OCI-LY7 (cell line): Measurements from ENCODE around the gene COQ10A. TPM values are rescaled to one million over a fixed set of nuclear protein-coding genes. Genes with fewer than 3 reads are reported as not detected.
"Not testable (repeated sequence)": the region's sequence is repeated elsewhere in the genome, so short reads cannot be mapped to it uniquely, and the experiment has no call there.

ENCODE experiments used
- BruUV-seq: library from RNA; stranded (reverse); fragments of 400-500 nt; replicated peaks from 2 replicates; lab custom pipeline; 2021; lab: Mats Ljungman, UMichigan
- CTCF ChIA-PET: fragments of 300-600 bp; sonication (Branson Sonifier 250); formaldehyde crosslinking; loops from one replicate; lab custom pipeline; 2022; ENCODE audit warnings: antibody characterized with exemption; ENCODE audit not compliant: unreplicated experiment; lab: Charles Lee
- POLR2A ChIA-PET: fragments of 300-600 bp; sonication (Branson Sonifier 250); formaldehyde crosslinking; loops from one replicate; lab custom pipeline; 2022; ENCODE audit warnings: antibody characterized with exemption; lab: Charles Lee
- DNase-seq: peaks from one replicate; pipeline ENCODE4 v3.0.0-alpha.2; 2015; ENCODE audit warnings: low spot score
- H2AFZ ChIP-seq: fragments of 200-600 bp; sonication (generic), shearing (Covaris generic); 2 replicates; pipeline ENCODE4 v1.6.1; 2014; ENCODE audit warnings: mild to moderate bottlenecking, antibody characterized with exemption, low read length, moderate library complexity
- H3K27ac ChIP-seq: fragments of 200-600 bp; sonication (generic); 2 replicates; pipeline ENCODE4 v1.5.1; 2014; ENCODE audit warnings: mixed run types, low read depth, mild to moderate bottlenecking, moderate library complexity, low read length, inconsistent platforms; ENCODE audit not compliant: poor library complexity, severe bottlenecking
- H3K36me3 ChIP-seq: fragments of 200-600 bp; sonication (generic); 2 replicates; pipeline ENCODE4 v1.6.1; 2014; ENCODE audit warnings: mild to moderate bottlenecking, antibody characterized with exemption, low read length, moderate library complexity, mixed read lengths; ENCODE audit not compliant: insufficient read depth
- H3K4me1 ChIP-seq: fragments of 200-600 bp; sonication (generic); 2 replicates; pipeline ENCODE4 v1.5.1; 2014; ENCODE audit warnings: mild to moderate bottlenecking, low read length; ENCODE audit not compliant: insufficient read depth, poor library complexity, severe bottlenecking
- H3K4me2 ChIP-seq: fragments of 200-600 bp; sonication (generic); 2 replicates; pipeline ENCODE4 v1.6.1; 2014; ENCODE audit warnings: mild to moderate bottlenecking, low read length
- H3K4me3 ChIP-seq: fragments of 200-600 bp; sonication (generic); 2 replicates; pipeline ENCODE4 v1.5.1; 2014; ENCODE audit warnings: mild to moderate bottlenecking, low read depth, low read length; ENCODE audit not compliant: poor library complexity, severe bottlenecking
- H3K79me2 ChIP-seq: fragments of 200-600 bp; sonication (generic); 2 replicates; pipeline ENCODE4 v1.6.1; 2016; ENCODE audit warnings: low read depth, mild to moderate bottlenecking, low read length, moderate library complexity, mixed read lengths; ENCODE audit not compliant: insufficient read depth
- H3K9me2 ChIP-seq: fragments of 200-600 bp; sonication (generic); 2 replicates; pipeline ENCODE4 v1.6.1; 2016; ENCODE audit warnings: mild to moderate bottlenecking, low read length, mixed read lengths; ENCODE audit not compliant: insufficient read depth
- H3K9me3 ChIP-seq: fragments of 200-600 bp; sonication (generic); 2 replicates; pipeline ENCODE4 v1.6.1; 2014; ENCODE audit warnings: mild to moderate bottlenecking, mixed run types, low read length, mixed read lengths
- H4K20me1 ChIP-seq: fragments of 200-600 bp; sonication (generic); 2 replicates; pipeline ENCODE4 v1.6.1; 2014; ENCODE audit warnings: mild to moderate bottlenecking, antibody characterized with exemption, low read length, moderate library complexity, mixed read lengths; ENCODE audit not compliant: insufficient read depth
- EZH2phosphoT487 ChIP-seq: fragments of 200-600 bp; sonication (generic); IDR thresholded peaks from 2 replicates; pipeline ENCODE4 v1.6.1; 2018; ENCODE audit warnings: low read depth, borderline replicate concordance, mild to moderate bottlenecking, mixed run types, antibody characterized with exemption, low read length, moderate library complexity, mixed read lengths
- intact Hi-C: fragments of 100-400 bp; cut with micrococcal nuclease; formaldehyde crosslinking; loops from one replicate; pipeline ENCODE4 v1.10.0; 2022; ENCODE audit not compliant: unreplicated experiment
- total RNA-seq, 2 experiments: library from RNA; depleted of rRNA in 1 of 2; stranded (reverse); fragments of >200 nt in 1 of 2; shearing (Covaris generic) in 1 of 2; gene quantifications; 2 replicates each; pipeline ENCODE4 v1.2.3, GENCODE V29; 2014 to 2022
- TF ChIP-seq, protein P1 (sequence below): fragments of 200-600 bp; sonication (generic); conservative IDR thresholded peaks from 2 replicates; pipeline ENCODE4 v1.5.1; 2014; ENCODE audit warnings: mild to moderate bottlenecking, antibody characterized with exemption, low read length, moderate library complexity, mixed read lengths

COQ10A gene
- total RNA-seq, 2 experiments from 2014 or later: 20.6 to 22.1 TPM

DNA sequence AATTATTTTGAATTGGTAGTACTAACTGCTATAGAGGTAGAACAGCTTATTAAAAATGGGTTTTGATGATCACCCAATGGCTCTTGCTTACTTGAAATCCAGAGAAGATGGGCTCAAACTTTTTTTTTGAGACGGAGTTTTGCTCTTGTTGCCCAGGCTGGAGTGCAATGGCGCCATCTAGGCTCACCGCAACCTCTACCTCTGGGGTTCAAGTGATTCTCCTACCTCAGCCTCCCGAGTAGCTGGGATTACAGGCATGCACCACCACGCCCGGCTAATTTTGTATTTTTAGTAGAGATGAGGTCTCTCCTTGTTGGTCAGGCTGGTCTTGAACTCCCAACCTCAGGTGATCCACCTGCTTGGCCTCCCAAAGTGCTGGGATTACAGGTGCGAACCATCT, 3.8 kb upstream of the COQ10A start:
- H4K20me1 ChIP-seq, H3K36me3 ChIP-seq, H3K9me3 ChIP-seq, H2AFZ ChIP-seq, H3K4me3 ChIP-seq, H3K79me2 ChIP-seq, H3K27ac ChIP-seq, H3K4me2 ChIP-seq, H3K9me2 ChIP-seq, CTCF ChIA-PET, DNase-seq, intact Hi-C loops, BruUV-seq: not testable (repeated sequence)
- H3K4me1 ChIP-seq: peaks cover 22% of the 10 kb centered on the region
- TF ChIP-seq, protein P1, sequence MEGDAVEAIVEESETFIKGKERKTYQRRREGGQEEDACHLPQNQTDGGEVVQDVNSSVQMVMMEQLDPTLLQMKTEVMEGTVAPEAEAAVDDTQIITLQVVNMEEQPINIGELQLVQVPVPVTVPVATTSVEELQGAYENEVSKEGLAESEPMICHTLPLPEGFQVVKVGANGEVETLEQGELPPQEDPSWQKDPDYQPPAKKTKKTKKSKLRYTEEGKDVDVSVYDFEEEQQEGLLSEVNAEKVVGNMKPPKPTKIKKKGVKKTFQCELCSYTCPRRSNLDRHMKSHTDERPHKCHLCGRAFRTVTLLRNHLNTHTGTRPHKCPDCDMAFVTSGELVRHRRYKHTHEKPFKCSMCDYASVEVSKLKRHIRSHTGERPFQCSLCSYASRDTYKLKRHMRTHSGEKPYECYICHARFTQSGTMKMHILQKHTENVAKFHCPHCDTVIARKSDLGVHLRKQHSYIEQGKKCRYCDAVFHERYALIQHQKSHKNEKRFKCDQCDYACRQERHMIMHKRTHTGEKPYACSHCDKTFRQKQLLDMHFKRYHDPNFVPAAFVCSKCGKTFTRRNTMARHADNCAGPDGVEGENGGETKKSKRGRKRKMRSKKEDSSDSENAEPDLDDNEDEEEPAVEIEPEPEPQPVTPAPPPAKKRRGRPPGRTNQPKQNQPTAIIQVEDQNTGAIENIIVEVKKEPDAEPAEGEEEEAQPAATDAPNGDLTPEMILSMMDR: peak; percentile 44; the same call in 1 of the 2 replicates
- POLR2A ChIA-PET: interaction anchor here (0.6 to 0.7 kb wide), 3 partner anchors 58 to 145 kb away, joined by 4 read pairs; no protein-coding TSS in a partner anchor

DNA sequence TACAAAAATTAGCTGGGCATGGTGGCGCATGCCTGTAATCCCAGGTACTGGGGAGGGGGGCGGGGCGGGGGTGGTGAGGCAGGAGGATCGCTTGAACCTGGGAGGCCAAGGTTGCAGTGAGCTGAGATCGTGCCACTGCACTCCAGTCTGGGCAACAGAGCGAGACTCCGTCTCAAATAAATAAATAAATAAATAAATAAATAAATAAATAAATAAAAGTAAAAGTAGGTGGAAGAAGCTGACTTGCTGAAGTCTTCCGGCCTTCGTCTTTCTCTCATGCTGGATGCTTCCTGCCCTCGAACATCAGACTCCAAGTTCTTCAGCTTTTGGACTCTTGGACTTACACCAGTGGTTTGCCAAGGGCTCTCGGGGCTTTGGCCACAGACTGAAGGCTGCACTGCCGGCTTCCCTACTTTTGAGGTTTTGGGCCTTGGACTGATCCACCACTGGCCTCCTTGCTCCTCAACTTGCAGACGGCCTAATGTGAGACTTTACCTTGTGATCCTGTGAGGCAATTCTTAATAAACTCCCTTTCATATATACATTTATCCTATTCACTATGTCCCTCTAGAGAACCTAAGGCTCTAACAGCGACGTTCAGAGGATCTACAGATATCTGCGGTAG, 562 bp upstream of the COQ10A start:
- Histone ChIP-seq H2AFZ (peak overlapping the region; percentile 42), H3K27ac (peak overlapping the region; percentile 62), H3K36me3 (peaks cover 15% of the 10 kb centered on the region), H3K4me2 (peak overlapping the region; percentile 72), H3K4me3 (peak overlapping the region; percentile 69), H3K4me1 (peaks cover 16% of the 10 kb centered on the region)
- DNase-seq, BruUV-seq, H3K9me3 ChIP-seq, H4K20me1 ChIP-seq, H3K9me2 ChIP-seq, H3K79me2 ChIP-seq, intact Hi-C loops: not testable (repeated sequence)
- CTCF ChIA-PET: interaction anchor here (0.6 kb wide), 1 partner anchor 9 kb away, joined by 3 read pairs; no protein-coding TSS in a partner anchor
- POLR2A ChIA-PET: interaction anchor here (0.6 to 1.5 kb wide), 2 partner anchors 44 to 199 kb away, joined by 3 to 7 read pairs; partner anchors contain the start of gene RNF41

DNA sequence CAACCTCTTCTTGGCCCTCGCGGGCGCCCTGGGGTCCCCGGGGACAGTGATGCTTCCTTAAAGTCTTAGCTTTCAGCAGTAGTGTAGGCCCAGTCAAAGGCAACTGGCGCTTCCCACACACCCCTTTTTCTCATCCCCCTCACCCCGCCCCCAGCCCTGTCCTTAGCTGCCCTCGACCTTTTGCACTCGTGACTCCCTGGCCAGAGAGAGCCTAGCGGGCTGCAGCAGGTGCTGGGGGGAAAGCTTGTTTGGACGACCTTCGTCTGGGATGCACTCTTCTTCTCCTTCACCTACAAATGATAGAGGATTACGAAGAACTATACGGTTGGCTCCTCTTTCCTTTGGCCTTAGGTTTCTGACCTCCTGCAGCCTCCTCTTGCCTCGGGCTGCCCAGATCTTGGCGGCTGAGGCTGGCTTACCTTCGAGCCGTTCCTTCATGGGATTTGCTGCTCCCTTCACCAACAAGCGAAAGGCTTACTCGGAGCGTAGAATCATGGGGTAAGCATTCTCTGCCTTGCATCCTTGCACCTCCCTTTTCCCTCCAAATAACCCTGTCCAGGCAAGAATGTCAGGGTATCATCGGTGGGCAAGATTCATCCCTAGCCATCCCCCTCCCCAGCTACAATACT, 815 bp downstream of the COQ10A start:
- H3K4me2 ChIP-seq: peak overlapping the region; percentile 72
- intact Hi-C loops: no loop called here
- BruUV-seq: no TSS peak
- no peaks in the 10 kb centered on the region for H3K79me2 ChIP-seq
- H3K9me2 ChIP-seq: no peaks in the 10 kb centered on the region
- DNase-seq: no peak
- peak overlapping the region; percentile 69 for H3K4me3 ChIP-seq
- CTCF ChIA-PET: interaction anchor here (0.6 kb wide), 1 partner anchor 32 kb away, joined by 3 read pairs; no protein-coding TSS in a partner anchor
- no peaks in the 10 kb centered on the region for H4K20me1 ChIP-seq
- H3K36me3 ChIP-seq: peaks cover 29% of the 10 kb centered on the region
- peak overlapping the region; percentile 62 for H3K27ac ChIP-seq
- peaks cover 16% of the 10 kb centered on the region for H3K4me1 ChIP-seq
- H3K9me3 ChIP-seq: no peaks in the 10 kb centered on the region
- POLR2A ChIA-PET: interaction anchor here (0.6 to 1.5 kb wide), 8 partner anchors 8 to 276 kb away, joined by 3 to 7 read pairs (median 4); partner anchors contain the start of genes CNPY2, CS, PAN2 and RNF41
- peak overlapping the region; percentile 42 for H2AFZ ChIP-seq
- TF ChIP-seq, protein P1: no peak
- no peak for TF ChIP-seq EZH2phosphoT487
